A549 (cell line): ENCODE measurements around the gene PDPK1.

Source experiments
- EP300 ChIP-seq, 2 experiments: fragments of >200 bp; sonication (Bioruptor Twin); formaldehyde crosslinking; IDR thresholded peaks; 2 replicates in 1 of 2; 3 replicates in 1 of 2; pipeline ENCODE4 v1.6.1; 2016 to 2017
- POLR2A ChIP-seq: IDR thresholded peaks from 2 replicates; pipeline ENCODE4 v1.6.1; 2012; ENCODE audit warnings: mild to moderate bottlenecking, low read length

DNA sequence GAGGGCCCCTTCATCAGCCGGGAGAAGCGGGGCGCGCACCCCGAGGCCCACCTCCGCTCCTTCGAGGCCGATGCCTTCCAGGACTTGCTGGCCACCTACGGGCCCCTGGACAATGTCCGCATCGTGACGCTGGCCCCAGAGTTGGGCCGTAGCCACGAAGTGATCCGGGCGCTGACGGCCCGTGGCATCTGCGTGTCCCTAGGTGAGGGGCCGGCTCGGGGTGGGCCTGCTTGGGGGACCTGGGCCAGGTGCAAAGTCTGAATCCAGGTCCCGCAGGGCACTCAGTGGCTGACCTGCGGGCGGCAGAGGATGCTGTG, 10.1 kb upstream of the PDPK1 start:
- TF ChIP-seq EP300 (IDR thresholded peaks at IDR 0.05) (no peak), POLR2A (no peak)
